ENCODE results near the gene DDX59.
"Not testable (repeated sequence)": the region's sequence is repeated elsewhere in the genome, so short reads cannot be mapped to it uniquely, and the experiment has no call there.

The DDX59 gene

GRCh38 chr1:200670242-200671118 is 773 bp upstream of the DDX59 start:
- peak; percentile 10 for DNase-seq

DNA sequence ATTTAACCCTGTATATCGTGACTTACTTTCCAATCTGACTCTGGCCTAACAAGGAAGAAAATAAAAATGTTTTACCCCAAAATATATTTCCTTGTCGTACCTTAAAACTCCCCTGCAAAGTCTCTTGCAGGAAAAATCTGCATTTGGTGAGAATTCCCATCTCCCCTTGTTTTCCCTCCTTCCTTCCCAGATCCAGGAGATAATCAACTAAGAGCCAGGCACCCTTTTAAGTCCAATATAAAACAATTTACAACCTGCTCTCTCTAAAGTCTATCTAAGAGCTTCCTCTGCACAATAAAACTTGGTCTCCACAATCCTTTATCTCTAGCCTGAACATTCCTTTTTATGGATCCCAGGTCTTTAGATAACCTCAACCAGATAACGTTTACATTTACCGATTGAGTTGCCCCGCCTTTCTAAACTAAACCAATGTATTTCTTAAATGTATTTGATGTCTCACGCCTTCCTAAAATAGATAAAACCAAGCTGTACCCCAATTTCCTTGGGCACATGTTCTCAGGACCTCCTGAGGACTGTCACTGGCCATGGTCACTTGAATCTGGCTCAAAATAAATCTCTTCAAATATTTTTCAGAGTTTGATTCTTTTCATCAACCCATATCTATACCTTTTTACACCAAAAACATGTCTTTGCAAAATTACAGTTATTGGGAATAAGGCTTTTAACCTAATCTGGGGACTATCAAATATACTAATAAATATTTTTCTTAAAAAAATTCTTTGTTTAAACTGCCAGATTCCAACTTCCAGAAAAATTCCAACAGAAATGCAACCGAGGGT is 993 bp downstream of the DDX59 start:
- no peak for DNase-seq

DNA sequence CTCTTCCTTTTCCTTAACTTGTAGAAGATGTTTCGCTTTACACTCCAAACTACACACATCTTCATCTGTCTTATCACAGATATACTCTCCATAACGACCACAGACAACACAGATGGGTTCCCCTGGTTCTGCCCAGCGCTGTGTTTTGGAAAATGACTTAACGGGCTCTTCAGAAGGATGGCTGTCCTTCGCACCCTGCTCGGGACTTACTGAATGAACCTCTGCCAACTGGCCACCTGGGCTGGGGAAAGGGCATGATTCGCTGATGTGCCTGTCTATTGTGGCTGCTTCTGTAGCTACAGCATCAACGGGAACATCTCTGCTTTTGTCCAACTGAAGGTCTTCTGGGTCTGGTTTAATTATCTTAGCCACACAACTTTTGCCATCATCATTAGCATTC is 3.4 kb downstream of the DDX59 start:
- DNase-seq, result no peak

GRCh38 chr1:200665861-200666260 is 3.8 kb downstream of the DDX59 start:
- no peak for DNase-seq

DNA sequence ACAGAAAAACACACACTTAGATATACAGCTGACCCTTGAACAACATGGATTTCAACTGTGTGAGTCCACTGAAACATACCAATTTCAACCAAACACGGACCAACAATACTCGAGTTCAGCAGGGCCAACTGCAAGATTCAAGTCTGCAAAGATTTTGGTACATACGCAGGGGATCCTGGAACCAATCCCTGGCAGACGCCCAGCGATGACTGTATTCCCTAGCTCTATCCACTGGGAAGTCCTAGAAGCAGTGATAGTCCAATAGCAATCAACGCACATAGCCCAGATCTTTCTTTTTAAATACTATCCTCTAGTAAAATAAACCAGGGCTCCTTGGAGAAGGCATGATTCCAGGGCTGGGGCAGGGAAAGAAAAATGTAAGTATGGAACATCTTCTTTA is 9.0 kb downstream of the DDX59 start:
- no peak for DNase-seq

- DNase-seq, result no peak
These were observed 10.4 kb downstream of the DDX59 start for GRCh38 chr1:200659269-200659668.

GRCh38 chr1:200658037-200658818 is 11.5 kb downstream of the DDX59 start:
- no peak for DNase-seq

DNA sequence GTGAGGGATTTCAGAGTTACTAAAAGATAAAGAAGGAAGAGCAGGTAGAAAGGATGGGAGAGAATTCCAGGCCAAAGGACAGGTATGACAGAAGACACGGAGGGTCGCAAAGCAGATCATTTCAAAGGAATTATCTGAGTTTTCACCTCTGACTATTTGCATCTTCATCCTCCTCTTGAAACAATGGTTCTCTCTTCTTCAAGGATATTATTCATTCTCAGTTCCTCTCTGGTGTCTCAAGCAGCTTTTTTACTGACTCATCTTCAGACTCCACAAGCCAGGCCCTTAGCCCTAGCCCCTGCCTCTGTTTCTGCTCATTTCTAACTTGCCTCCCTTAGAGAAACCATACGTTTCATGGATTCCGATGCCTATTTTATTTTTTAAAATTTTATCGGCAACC is 15.0 kb downstream of the DDX59 start:
- DNase-seq, result no peak

- no peak for DNase-seq
These were observed 16.7 kb downstream of the DDX59 start for GRCh38 chr1:200653022-200653462.

DNA sequence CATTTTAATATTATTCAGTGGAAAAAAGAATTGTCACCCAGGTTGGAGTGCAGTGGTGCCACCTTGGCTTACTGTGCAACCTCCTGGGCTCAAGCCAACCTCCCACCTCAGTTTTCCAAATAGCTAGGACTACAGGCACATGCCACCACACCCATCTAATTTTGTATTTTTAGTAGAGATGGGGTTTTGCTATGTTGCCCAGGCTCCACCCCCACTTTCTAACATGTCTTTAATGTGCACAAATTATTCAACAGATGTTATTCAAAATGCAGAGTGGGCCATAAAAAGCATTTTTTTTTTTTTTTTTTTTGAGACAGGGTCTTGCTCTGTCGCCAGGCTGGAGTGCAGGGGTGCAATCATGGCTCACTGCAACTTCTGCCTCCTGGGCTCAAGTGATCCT is 17.3 kb downstream of the DDX59 start:
- DNase-seq, result no peak

DNA sequence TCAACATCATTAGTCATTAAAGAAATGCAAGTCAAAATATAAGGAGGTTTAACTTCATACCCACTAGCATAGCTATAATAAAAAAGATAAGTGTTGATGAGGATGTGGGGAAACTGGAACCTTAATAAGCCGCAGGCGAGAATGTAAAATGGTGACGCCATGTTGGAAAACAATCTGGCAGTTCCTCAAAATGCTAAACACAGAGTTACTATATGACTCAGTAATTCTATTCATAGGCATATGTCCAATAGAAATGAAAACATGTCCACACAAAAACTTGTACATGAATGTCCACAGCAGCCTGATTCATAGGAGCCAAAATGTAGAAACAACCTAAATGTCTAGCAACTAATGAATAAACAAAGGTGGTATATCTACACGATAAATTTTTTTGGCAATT is 23.2 kb downstream of the DDX59 start:
- DNase-seq, result no peak

DNA sequence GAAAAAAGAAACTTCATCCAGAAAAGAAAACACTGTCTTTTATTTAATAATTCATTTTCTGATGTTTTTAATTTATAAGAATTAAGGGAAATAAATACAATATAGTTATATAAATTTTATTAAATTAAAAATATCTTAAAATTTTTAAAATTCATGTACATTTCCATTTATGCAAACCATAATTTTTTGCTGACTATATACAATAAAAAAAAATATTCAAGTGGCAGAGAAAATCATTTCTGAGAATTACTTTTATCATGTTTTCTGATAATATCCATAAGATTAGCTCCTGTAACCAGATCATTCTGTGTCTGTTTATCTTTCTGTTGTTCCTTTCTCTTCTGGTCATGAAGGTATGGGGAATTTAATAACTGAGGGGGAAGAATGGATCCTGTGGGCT is 25.7 kb downstream of the DDX59 start:
- DNase-seq, result no peak

DNA sequence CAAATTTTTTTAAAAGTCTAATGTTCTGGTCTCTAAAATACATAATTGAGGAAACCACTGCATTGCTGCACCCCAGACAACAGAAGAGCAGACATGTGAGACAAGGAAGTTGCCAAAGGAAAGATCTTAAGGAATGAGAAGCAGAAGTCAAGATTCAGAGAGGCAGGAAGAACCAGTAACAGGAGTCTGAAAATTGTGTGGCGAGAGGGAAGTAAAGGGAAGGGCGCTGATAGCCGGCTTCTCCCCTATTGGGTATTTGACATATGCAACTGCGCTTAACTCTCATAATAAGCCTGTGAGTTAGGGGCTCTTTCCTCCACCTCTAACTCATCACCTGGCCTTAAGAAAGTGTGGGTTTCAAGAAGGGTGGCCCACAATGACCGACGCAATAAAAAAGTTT is 27.2 kb downstream of the DDX59 start:
- no peak for DNase-seq

DNA sequence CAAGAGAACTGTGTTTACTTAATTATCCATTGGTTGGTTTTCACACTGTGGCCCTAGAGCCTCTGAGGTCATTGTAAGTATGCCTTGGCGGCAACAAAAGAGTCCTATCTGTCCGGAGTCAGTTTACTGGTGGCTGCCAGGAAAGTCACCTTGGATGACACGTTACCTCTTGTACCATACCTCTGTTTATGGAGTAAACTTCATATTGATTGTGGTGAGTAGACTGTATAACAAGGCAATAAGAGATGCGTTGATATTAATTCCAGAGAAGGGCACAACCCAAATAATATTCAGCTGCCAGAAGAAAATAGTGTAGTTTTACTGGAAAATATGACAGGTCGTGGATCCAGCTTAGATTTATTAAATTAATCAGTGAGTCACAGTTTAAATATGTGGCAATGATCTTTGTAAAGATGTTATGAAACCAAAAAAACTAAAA is 28.7 kb downstream of the DDX59 start:
- no peak for DNase-seq

- DNase-seq, result no peak
These were observed 29.2 kb downstream of the DDX59 start for GRCh38 chr1:200640373-200640962.

DNA sequence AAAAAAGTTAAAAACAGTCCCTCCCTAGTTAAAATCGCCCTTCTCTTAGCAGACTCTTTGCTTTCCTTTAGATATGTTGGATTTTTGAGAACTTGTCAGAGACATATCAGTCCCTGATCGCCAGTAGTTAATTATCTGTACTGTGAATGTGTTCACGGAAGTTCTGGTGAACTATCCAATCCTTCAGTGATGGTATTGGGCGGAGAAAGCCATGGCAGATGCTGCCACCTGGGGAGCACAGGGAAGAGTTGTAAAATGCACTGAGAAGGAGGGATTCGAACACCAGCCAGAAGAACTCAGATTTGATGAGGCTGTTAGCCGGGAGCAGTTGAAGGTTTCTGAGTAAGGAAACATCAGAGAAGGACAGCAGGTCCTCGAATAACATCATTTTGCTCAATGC is 31.6 kb downstream of the DDX59 start:
- DNase-seq, result no peak

DNA sequence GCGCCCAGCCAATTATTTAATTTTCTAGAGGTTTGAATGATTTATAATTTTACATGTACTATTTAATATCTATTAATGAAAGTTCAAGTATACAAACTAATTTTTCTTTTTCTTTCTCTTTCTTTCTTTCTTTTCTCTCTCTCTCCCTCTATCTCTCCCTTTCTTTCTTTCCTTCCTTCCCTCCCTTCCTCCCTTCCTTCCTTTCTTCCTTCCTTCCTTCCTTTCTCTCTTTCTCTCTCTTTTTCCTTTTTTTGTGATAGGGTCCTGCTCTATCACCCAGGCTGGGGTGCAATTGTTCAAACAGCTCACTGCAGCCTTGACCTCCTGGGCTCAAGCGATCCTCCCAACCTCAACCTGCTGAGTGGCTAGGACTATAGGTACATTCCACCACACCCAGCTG is 33.0 kb downstream of the DDX59 start:
- DNase-seq, result no peak

- no peak for DNase-seq
These were observed 35.2 kb downstream of the DDX59 start for GRCh38 chr1:200634261-200635122.

GRCh38 chr1:200631375-200631774 is 38.3 kb downstream of the DDX59 start:
- no peak for DNase-seq

DNA sequence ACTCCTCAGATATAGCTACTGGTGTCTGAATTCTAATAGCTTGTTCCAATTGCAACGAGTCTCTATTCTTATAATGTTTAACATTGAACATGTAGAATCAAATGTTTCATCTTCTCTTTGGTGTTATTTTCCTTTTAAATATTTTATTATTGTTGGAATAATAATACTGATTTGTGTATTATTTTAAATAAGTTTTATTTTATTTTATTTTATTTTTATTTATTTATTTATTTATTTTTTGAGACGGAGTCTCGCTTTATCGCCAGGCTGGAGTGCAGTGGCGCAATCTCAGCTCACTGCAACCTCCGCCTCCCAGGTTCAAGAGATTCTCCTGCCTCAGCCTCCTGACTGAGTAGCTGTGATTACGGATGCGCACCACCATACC is 39.2 kb downstream of the DDX59 start:
- not testable (repeated sequence) for DNase-seq

GRCh38 chr1:200629876-200630514 is 39.7 kb downstream of the DDX59 start:
- DNase-seq, result no peak

Measured in NCI-H748 treated with DMSO at 0.1 percent for 48 hours (cell line).